Stimulated activated effector memory CD8-positive, alpha-beta T cell treated with anti-CD3 and anti-CD28 coated beads, Interleukin-12 subunit alpha, Interleukin-12 subunit beta, amount 100 ng/mL, for 72 hours (primary cell): ENCODE measurements around the gene ROCK1.
A peak's percentile ranks its signal among the peaks of the same experiment; 100 is the strongest.

Source experiments
- ATAC-seq: fragments of 150-1000 bp; cut with Tn5 transposase; 2 replicates; pipeline ENCODE4 v1.10.0; 2021
- DNase-seq, 2 donors: peaks; one replicate each; pipeline ENCODE4 v3.0.0; 2021 to 2022; ENCODE audit warnings: low spot score in 2 of 2
- H3K27ac Mint-ChIP-seq: one replicate; pipeline ENCODE4 v1.8.0; 2022; ENCODE audit warnings: mild to moderate bottlenecking, mixed read lengths
- H3K36me3 Mint-ChIP-seq: one replicate; pipeline ENCODE4 v1.8.0; 2022; ENCODE audit warnings: mild to moderate bottlenecking, mixed read lengths
- H3K4me1 Mint-ChIP-seq: one replicate; pipeline ENCODE4 v1.8.0; 2022; ENCODE audit warnings: mixed read lengths
- H3K4me3 Mint-ChIP-seq: one replicate; pipeline ENCODE4 v1.8.0; 2022; ENCODE audit warnings: mild to moderate bottlenecking, mixed read lengths
- H3K9me3 Mint-ChIP-seq: one replicate; pipeline ENCODE4 v1.8.0; 2022; ENCODE audit warnings: mixed read lengths

Gene ROCK1

GRCh38 chr18:21083017-21083416 is 28.6 kb downstream of the ROCK1 start:
- peaks cover 87% of the 10 kb centered on the region for H3K4me1 Mint-ChIP-seq
- H3K4me3 Mint-ChIP-seq = no peak overlapping the region
- peaks cover 5% of the 10 kb centered on the region for H3K36me3 Mint-ChIP-seq
- DNase-seq = no peak
- no peak overlapping the region for H3K27ac Mint-ChIP-seq
- peaks cover 6% of the 10 kb centered on the region for H3K9me3 Mint-ChIP-seq
- no peak for ATAC-seq

- H3K36me3 Mint-ChIP-seq = peaks cover 5% of the 10 kb centered on the region
- H3K27ac Mint-ChIP-seq = no peak overlapping the region
Measured at GRCh38 chr18:21081426-21081825, 30.2 kb downstream of the ROCK1 start.

DNA sequence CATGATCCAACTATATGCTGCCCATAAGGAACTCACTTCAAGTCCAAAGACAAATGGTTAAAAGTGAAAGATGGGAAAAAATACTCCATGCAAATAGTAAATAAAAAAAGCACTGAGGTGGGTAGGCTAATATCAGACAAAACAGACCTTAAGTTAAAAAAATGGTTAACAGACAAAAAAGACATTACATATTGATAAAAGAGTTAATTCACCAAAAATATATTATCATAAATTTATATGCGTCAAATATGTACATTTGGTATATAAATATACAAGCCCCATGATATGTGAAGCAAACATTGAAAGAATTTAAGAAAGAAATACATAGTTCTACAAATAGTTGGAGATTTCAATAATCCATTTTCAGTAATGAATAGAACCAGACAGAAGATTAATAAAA is 31.0 kb downstream of the ROCK1 start:
- Mint-ChIP-seq H3K27ac (no peak overlapping the region), H3K4me3 (no peak overlapping the region), H3K36me3 (peaks cover 5% of the 10 kb centered on the region), H3K9me3 (peaks cover 6% of the 10 kb centered on the region), H3K4me1 (peaks cover 84% of the 10 kb centered on the region)
- ATAC-seq = no peak
- no peak for DNase-seq

More at GRCh38 chr18:21081426-21081825, 30.2 kb downstream of the ROCK1 start:
- Mint-ChIP-seq H3K9me3 (peaks cover 6% of the 10 kb centered on the region), H3K4me3 (no peak overlapping the region), H3K4me1 (peaks cover 82% of the 10 kb centered on the region)
- DNase-seq (no peak), ATAC-seq (no peak)

- H3K36me3 Mint-ChIP-seq = peaks cover 6% of the 10 kb centered on the region
- no peak for DNase-seq
- H3K4me3 Mint-ChIP-seq = no peak overlapping the region
- no peaks in the 10 kb centered on the region for H3K9me3 Mint-ChIP-seq
- H3K27ac Mint-ChIP-seq = peak overlapping the region; percentile 50
- no peak for ATAC-seq
- H3K4me1 Mint-ChIP-seq = peaks cover 55% of the 10 kb centered on the region
Measured at GRCh38 chr18:21074336-21075323, 37.0 kb downstream of the ROCK1 start.

DNA sequence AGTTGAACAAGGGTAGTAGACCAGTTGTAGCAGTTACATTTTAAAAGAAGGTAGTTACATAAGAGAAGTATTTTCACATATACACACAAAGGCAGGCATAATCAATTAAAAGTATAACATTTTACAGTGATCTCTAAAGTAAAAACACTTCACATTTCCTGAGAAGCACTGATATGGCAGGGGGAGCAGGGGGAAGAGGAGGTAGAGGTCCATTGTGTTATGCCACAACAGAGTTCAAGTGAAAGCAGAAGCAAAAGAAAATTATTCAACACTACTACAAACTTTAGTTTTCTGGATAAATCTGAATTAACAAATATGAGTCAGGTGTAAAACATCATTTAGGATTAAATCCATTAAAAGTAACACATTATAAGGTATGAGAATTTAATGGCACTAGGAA is 38.4 kb downstream of the ROCK1 start:
- Mint-ChIP-seq H3K36me3 (peaks cover 16% of the 10 kb centered on the region), H3K4me1 (peaks cover 43% of the 10 kb centered on the region), H3K9me3 (no peaks in the 10 kb centered on the region), H3K4me3 (no peak overlapping the region), H3K27ac (peak overlapping the region; percentile 21)
- ATAC-seq = no peak
- DNase-seq = no peak

- Mint-ChIP-seq H3K27ac (no peak overlapping the region), H3K36me3 (peaks cover 28% of the 10 kb centered on the region)
Measured at GRCh38 chr18:21071071-21071470, 40.5 kb downstream of the ROCK1 start.

GRCh38 chr18:21069468-21069867 is 42.1 kb downstream of the ROCK1 start:
- H3K36me3 Mint-ChIP-seq = peaks cover 28% of the 10 kb centered on the region
- DNase-seq = no peak
- no peak for ATAC-seq
- no peak overlapping the region for H3K4me3 Mint-ChIP-seq
- no peaks in the 10 kb centered on the region for H3K9me3 Mint-ChIP-seq
- no peak overlapping the region for H3K27ac Mint-ChIP-seq
- peaks cover 20% of the 10 kb centered on the region for H3K4me1 Mint-ChIP-seq

More at GRCh38 chr18:21071071-21071470, 40.5 kb downstream of the ROCK1 start:
- DNase-seq (no peak), ATAC-seq (no peak)
- Mint-ChIP-seq H3K4me1 (peaks cover 32% of the 10 kb centered on the region), H3K9me3 (no peaks in the 10 kb centered on the region), H3K4me3 (no peak overlapping the region)

GRCh38 chr18:21064347-21064746 is 47.3 kb downstream of the ROCK1 start:
- ATAC-seq = no peak
- H3K4me3 Mint-ChIP-seq = no peak overlapping the region
- no peaks in the 10 kb centered on the region for H3K9me3 Mint-ChIP-seq
- peaks cover 21% of the 10 kb centered on the region for H3K36me3 Mint-ChIP-seq
- peak overlapping the region; percentile 30 for H3K27ac Mint-ChIP-seq
- H3K4me1 Mint-ChIP-seq = peaks cover 33% of the 10 kb centered on the region
- no peak for DNase-seq

DNA sequence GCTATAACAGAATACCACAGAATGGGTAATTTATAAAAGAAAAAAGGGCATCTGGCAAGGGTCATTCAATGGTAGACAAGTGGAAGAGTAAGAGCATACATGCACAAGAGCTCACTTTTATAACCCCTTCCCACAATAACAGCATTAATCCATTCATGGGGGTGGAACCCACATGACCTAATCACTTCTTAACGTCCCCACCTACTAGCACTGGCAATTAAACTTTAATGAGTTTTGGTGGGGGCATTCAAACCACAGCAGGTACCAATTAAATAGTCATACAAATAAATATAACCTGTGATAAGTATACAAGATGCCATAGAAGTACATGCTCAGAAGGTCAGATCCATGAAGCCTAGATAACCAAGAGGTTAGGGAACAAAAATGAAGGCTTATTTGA is 48.6 kb downstream of the ROCK1 start:
- H3K4me1 Mint-ChIP-seq = peaks cover 35% of the 10 kb centered on the region
- H3K27ac Mint-ChIP-seq = peak overlapping the region; percentile 27
- DNase-seq = no peak
- no peak for ATAC-seq
- peaks cover 17% of the 10 kb centered on the region for H3K36me3 Mint-ChIP-seq
- H3K9me3 Mint-ChIP-seq = no peaks in the 10 kb centered on the region
- H3K4me3 Mint-ChIP-seq = no peak overlapping the region

DNA sequence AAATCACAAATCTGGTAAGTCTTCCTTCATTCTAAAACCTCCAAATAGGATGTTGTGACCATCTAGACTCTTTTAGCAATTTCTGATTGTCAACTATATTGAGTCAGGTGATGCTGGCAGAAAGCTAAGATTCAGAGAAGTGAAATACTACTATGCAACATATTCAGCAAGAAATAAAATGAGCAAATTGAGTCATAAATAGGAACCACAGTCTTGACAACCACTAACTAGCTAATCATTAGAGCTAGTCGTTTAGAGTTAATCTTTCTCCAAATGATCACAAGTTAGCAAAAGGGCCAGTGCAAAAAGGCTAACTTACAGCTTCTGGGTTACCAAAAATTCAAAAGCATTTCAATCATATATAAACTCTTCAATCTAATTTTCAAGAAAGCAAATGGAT is 54.5 kb downstream of the ROCK1 start:
- Mint-ChIP-seq H3K4me3 (no peak overlapping the region), H3K27ac (no peak overlapping the region), H3K4me1 (peaks cover 12% of the 10 kb centered on the region), H3K9me3 (no peaks in the 10 kb centered on the region), H3K36me3 (peaks cover 6% of the 10 kb centered on the region)
- DNase-seq (no peak), ATAC-seq (no peak)

DNA sequence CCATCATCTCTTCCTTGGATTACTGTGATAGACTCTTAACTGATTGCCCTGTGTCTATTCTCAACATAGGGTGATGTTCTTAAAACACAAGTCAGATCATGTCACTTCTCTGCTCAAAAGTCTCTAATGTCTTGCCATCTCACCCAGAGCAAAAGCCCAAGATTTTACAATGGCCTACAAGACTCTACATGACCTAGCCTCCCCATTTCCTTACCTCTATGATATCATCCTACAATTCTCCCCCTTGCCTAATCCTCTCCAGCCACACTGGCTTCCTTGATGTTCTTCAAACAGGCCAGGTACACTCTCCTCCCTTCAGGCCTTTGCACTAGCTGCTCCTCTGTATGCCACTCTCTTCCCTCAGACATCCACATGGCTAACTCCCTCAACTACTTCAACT is 55.1 kb downstream of the ROCK1 start:
- Mint-ChIP-seq H3K4me1 (peaks cover 9% of the 10 kb centered on the region), H3K4me3 (no peak overlapping the region), H3K27ac (no peak overlapping the region), H3K9me3 (no peaks in the 10 kb centered on the region), H3K36me3 (peaks cover 6% of the 10 kb centered on the region)
- ATAC-seq (no peak), DNase-seq (no peak)

DNA sequence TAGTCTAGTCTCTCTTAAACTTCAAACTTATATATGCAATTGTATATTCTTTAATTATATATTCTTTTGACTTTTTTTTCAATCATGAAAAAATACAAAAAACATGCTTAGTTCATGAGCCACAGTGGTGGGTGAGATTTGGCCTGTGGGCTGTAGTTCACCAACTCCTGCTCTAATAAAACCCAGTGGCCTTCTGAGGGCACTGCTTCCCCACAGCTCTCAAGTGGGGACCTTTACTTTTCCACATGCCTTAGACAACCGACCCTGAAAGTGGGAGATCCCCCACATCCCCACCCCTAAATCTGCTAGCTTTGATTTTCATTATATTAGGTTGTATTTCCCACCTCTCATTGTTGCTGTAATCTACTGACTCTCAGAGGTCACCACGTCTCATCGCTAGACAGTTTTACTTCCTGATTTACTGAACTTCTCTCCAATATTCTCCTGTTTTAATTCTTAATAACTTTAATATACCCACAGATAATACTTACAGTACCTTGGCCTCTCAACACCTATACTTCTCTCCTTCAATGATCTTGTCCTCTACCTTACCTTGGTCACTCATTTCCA is 57.3 kb downstream of the ROCK1 start:
- DNase-seq (no peak), ATAC-seq (no peak)
- H3K4me1 Mint-ChIP-seq = peaks cover 22% of the 10 kb centered on the region
- peaks cover 8% of the 10 kb centered on the region for H3K36me3 Mint-ChIP-seq
- no peak overlapping the region for H3K27ac Mint-ChIP-seq
- no peaks in the 10 kb centered on the region for H3K9me3 Mint-ChIP-seq
- no peak overlapping the region for H3K4me3 Mint-ChIP-seq

GRCh38 chr18:21053127-21053526 is 58.5 kb downstream of the ROCK1 start:
- ATAC-seq (no peak), DNase-seq (no peak)
- peaks cover 13% of the 10 kb centered on the region for H3K36me3 Mint-ChIP-seq
- no peaks in the 10 kb centered on the region for H3K9me3 Mint-ChIP-seq
- no peak overlapping the region for H3K27ac Mint-ChIP-seq
- H3K4me1 Mint-ChIP-seq = peaks cover 24% of the 10 kb centered on the region
- no peak overlapping the region for H3K4me3 Mint-ChIP-seq

DNA sequence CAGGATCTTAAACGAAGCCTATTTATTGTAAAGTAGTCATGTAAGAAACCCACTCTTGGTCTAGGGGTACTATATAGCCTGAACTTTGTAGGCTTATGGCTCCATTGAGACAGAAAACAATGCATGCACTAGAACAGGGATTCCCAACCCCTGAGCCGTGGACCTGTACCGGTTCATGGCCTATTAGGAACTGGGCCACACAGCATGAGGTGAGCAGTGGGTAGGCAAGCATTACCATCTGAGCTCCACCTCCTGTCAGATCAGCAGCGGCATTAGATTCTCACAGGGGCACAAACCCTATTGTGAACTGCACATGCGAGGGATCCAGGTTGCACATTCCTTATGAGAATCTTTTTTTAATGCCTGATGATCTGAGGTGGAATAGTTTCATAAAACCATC is 59.2 kb downstream of the ROCK1 start:
- Mint-ChIP-seq H3K27ac (no peak overlapping the region), H3K4me1 (peaks cover 24% of the 10 kb centered on the region)
- no peak for ATAC-seq

GRCh38 chr18:21051620-21052019 is 60.0 kb downstream of the ROCK1 start:
- Mint-ChIP-seq H3K9me3 (no peaks in the 10 kb centered on the region), H3K4me1 (peaks cover 30% of the 10 kb centered on the region), H3K36me3 (peaks cover 28% of the 10 kb centered on the region), H3K27ac (no peak overlapping the region), H3K4me3 (no peak overlapping the region)
- no peak for DNase-seq
- no peak for ATAC-seq

More for the DNA sequence above, 59.2 kb downstream of the ROCK1 start:
- H3K9me3 Mint-ChIP-seq = no peaks in the 10 kb centered on the region
- peaks cover 20% of the 10 kb centered on the region for H3K36me3 Mint-ChIP-seq
- no peak overlapping the region for H3K4me3 Mint-ChIP-seq
- DNase-seq = no peak

DNA sequence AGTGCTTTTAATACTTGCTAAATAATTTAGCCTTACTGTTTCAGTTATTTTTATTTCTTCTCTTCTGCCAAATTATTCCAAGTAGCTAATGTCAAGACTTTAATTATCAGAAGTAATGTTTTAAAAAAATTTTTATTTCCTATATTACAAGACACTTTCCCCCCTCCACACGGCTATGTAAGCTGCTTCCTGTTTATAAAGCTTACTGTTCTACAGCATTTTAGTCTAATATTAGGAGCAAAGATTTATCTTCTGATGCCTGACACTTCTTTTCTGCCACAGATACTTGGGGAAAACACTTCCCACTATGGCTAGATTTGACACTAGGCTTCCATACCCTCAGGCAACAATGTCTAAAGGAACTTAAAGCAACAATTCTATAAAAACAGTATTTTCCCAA is 62.3 kb downstream of the ROCK1 start:
- peak overlapping the region; percentile 58 for H3K27ac Mint-ChIP-seq
- no peaks in the 10 kb centered on the region for H3K9me3 Mint-ChIP-seq
- peaks cover 33% of the 10 kb centered on the region for H3K4me1 Mint-ChIP-seq

More for the DNA sequence above, 62.3 kb downstream of the ROCK1 start:
- DNase-seq = no peak
- ATAC-seq = no peak
- Mint-ChIP-seq H3K36me3 (peaks cover 49% of the 10 kb centered on the region), H3K4me3 (no peak overlapping the region)
